Neural crest cell (in vitro differentiated cells): ENCODE measurements around the gene PIP5K1B. TPM values are rescaled to one million over a fixed set of nuclear protein-coding genes. Genes with fewer than 3 reads are reported as not detected.
"Not testable (repeated sequence)": the region's sequence is repeated elsewhere in the genome, so short reads cannot be mapped to it uniquely, and the experiment has no call there.

Source experiments
- DNase-seq: peaks from one replicate; pipeline ENCODE4 v3.0.0; 2021; ENCODE audit warnings: low read depth, mixed read lengths, low spot score
- H3K27ac Mint-ChIP-seq: one replicate; pipeline ENCODE4 v1.8.0; 2021; ENCODE audit warnings: mild to moderate bottlenecking, mixed read lengths; ENCODE audit not compliant: unreplicated experiment
- H3K27me3 Mint-ChIP-seq: 2 replicates; pipeline ENCODE4 v1.8.0; 2021; ENCODE audit warnings: low read depth, mild to moderate bottlenecking, mixed read lengths
- H3K36me3 Mint-ChIP-seq: 2 replicates; pipeline ENCODE4 v1.8.0; 2021; ENCODE audit warnings: low read depth, mild to moderate bottlenecking, mixed read lengths
- H3K4me1 Mint-ChIP-seq: 2 replicates; pipeline ENCODE4 v1.8.0; 2021; ENCODE audit warnings: mixed read lengths
- H3K4me3 Mint-ChIP-seq: one replicate; pipeline ENCODE4 v1.8.0; 2021; ENCODE audit warnings: mild to moderate bottlenecking, mixed read lengths
- H3K9me3 Mint-ChIP-seq: 2 replicates; pipeline ENCODE4 v1.8.0; 2021; ENCODE audit warnings: mixed read lengths
- CTCF ChIP-seq: fragments of 200-600 bp; sonication (generic); conservative IDR thresholded peaks from 2 replicates; pipeline ENCODE4 v1.5.0; 2021; ENCODE audit warnings: antibody characterized with exemption, mild to moderate bottlenecking
- total RNA-seq: library from RNA; stranded (reverse); gene quantifications from 2 replicates; pipeline ENCODE4 v1.2.1, GENCODE V29; 2021

The PIP5K1B gene
- total RNA-seq, 1 donor from 2014 or later = 5.9 TPM

GRCh38 chr9:69044240-69045219, 339.5 kb downstream of the PIP5K1B start:
- Mint-ChIP-seq H3K9me3 (no peaks in the 10 kb centered on the region), H3K4me3 (peak overlapping the region; percentile 56), H3K27me3 (no peaks in the 10 kb centered on the region), H3K36me3 (peaks cover under 1% of the 10 kb centered on the region), H3K4me1 (peaks cover 33% of the 10 kb centered on the region), H3K27ac (peak overlapping the region; percentile 48)
- TF ChIP-seq CTCF = no peak
- no peak for DNase-seq

- H3K27ac Mint-ChIP-seq = no peak overlapping the region
- H3K9me3 Mint-ChIP-seq = no peaks in the 10 kb centered on the region
- no peaks in the 10 kb centered on the region for H3K36me3 Mint-ChIP-seq
- H3K4me3 Mint-ChIP-seq = no peak overlapping the region
- DNase-seq = no peak
- peaks cover 33% of the 10 kb centered on the region for H3K4me1 Mint-ChIP-seq
- no peak for TF ChIP-seq CTCF
- H3K27me3 Mint-ChIP-seq = no peaks in the 10 kb centered on the region
Measured at GRCh38 chr9:69045821-69046220, 340.8 kb downstream of the PIP5K1B start.

GRCh38 chr9:69046723-69047122, 341.7 kb downstream of the PIP5K1B start:
- peaks cover 33% of the 10 kb centered on the region for H3K4me1 Mint-ChIP-seq
- H3K4me3 Mint-ChIP-seq = no peak overlapping the region
- no peaks in the 10 kb centered on the region for H3K27me3 Mint-ChIP-seq
- no peak for DNase-seq
- no peak for TF ChIP-seq CTCF
- no peaks in the 10 kb centered on the region for H3K9me3 Mint-ChIP-seq
- no peak overlapping the region for H3K27ac Mint-ChIP-seq
- no peaks in the 10 kb centered on the region for H3K36me3 Mint-ChIP-seq

GRCh38 chr9:69047371-69047770, 342.3 kb downstream of the PIP5K1B start:
- no peak for DNase-seq
- no peak for TF ChIP-seq CTCF
- Mint-ChIP-seq H3K36me3 (no peaks in the 10 kb centered on the region), H3K9me3 (no peaks in the 10 kb centered on the region), H3K27me3 (no peaks in the 10 kb centered on the region), H3K4me1 (peaks cover 30% of the 10 kb centered on the region), H3K27ac (no peak overlapping the region), H3K4me3 (no peak overlapping the region)

- H3K27ac Mint-ChIP-seq = no peak overlapping the region
- H3K4me3 Mint-ChIP-seq = no peak overlapping the region
- H3K9me3 Mint-ChIP-seq = no peaks in the 10 kb centered on the region
- H3K27me3 Mint-ChIP-seq = no peaks in the 10 kb centered on the region
- H3K36me3 Mint-ChIP-seq = no peaks in the 10 kb centered on the region
- peaks cover 15% of the 10 kb centered on the region for H3K4me1 Mint-ChIP-seq
- TF ChIP-seq CTCF = no peak
- no peak for DNase-seq
Measured at GRCh38 chr9:69049094-69049493, 344.1 kb downstream of the PIP5K1B start.

- not testable (repeated sequence) for H3K9me3 Mint-ChIP-seq, H3K27me3 Mint-ChIP-seq, H3K4me1 Mint-ChIP-seq, H3K27ac Mint-ChIP-seq, H3K36me3 Mint-ChIP-seq, DNase-seq, H3K4me3 Mint-ChIP-seq
Measured at GRCh38 chr9:69050936-69051335, 345.9 kb downstream of the PIP5K1B start.
